Measurements from ENCODE around the gene GTF2IRD1. TPM values are rescaled to one million over a fixed set of nuclear protein-coding genes. Genes with fewer than 3 reads are reported as not detected.
"Not testable (repeated sequence)": the region's sequence is repeated elsewhere in the genome, so short reads cannot be mapped to it uniquely, and the experiment has no call there.

Gene GTF2IRD1
- total RNA-seq, 6 experiments from 2014 or later, result 19.7 to 24.6 (median 22.4) TPM

DNA sequence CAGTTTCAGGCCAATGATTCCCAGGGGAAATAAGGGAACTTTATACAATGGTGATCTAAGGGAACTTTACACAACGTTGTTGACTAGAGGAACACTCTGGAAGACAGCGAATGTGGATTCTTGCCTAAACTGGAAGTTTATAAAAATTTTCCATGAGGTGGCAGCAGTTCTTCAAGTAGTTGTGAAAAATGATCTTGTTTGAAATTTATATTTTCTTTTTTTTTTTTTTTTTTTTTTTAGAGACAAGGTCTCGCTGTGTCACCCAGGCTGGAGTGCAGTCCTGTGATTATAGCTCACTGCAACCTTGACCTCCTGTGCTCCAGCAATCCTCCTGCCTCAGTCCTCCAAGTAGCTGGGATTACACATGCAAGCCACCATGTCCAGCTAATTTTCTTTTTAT, 171.7 kb downstream of the GTF2IRD1 start:
- TF ChIP-seq, protein P1, sequence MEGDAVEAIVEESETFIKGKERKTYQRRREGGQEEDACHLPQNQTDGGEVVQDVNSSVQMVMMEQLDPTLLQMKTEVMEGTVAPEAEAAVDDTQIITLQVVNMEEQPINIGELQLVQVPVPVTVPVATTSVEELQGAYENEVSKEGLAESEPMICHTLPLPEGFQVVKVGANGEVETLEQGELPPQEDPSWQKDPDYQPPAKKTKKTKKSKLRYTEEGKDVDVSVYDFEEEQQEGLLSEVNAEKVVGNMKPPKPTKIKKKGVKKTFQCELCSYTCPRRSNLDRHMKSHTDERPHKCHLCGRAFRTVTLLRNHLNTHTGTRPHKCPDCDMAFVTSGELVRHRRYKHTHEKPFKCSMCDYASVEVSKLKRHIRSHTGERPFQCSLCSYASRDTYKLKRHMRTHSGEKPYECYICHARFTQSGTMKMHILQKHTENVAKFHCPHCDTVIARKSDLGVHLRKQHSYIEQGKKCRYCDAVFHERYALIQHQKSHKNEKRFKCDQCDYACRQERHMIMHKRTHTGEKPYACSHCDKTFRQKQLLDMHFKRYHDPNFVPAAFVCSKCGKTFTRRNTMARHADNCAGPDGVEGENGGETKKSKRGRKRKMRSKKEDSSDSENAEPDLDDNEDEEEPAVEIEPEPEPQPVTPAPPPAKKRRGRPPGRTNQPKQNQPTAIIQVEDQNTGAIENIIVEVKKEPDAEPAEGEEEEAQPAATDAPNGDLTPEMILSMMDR (IDR thresholded peaks at IDR 0.05), result peak; percentile 63
- peak; percentile 41 for DNase-seq
- H3K9me3 Mint-ChIP-seq, result no peaks in the 10 kb centered on the region
- no peak overlapping the region for H3K27ac Mint-ChIP-seq
- no peaks in the 10 kb centered on the region for H3K36me3 Mint-ChIP-seq (ENCODE audit: low read depth)
- H3K4me3 Mint-ChIP-seq, result no peak overlapping the region
- peaks cover 1% of the 10 kb centered on the region; the same call in 1 of the 2 replicates for H3K27me3 Mint-ChIP-seq (ENCODE audit: insufficient read depth)
- H3K4me1 Mint-ChIP-seq (ENCODE audit: low read depth), result 0 out of 2 replicates have a peak, but pooled peaks cover 6% of the 10 kb centered on the region

DNA sequence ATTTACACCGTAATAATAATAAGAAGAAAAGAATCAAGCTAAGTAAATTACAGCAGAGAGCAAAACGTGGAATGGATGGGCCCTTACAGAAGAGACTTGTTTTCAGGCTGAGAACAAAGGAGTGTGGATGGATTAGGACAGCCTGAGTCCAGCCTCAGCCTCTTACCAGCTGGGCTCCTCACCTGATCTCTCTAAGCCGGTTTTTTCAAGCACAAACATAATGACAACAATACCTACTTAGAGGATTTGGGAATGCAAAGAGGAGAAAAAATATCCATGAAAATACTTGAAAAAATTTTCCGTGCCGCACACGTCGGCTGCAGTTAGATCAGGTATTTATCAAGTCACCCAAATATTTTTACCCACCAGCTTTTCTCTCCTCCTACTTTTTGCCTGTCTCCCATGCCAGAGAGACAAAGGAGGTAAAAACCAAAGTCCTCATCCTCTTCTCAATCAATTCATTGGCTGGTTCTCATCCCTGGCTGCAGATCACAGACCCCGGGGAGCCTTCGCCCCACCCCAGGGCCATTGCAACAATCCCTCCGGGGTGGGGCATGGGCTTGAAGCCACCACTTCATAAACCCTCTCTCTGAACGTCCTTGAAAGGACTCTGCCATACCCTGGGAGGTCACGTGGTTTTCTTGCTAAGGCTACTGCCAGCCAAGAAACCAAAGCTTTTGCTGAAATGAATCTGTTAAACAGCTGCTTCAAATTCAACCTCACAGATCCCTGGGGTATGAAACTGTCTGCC, 174.1 kb downstream of the GTF2IRD1 start:
- Mint-ChIP-seq H3K4me1 (ENCODE audit: low read depth) (0 out of 2 replicates have a peak, but pooled peaks cover 6% of the 10 kb centered on the region), H3K27ac (no peak overlapping the region), H3K27me3 (ENCODE audit: insufficient read depth) (no peaks in the 10 kb centered on the region), H3K9me3 (no peaks in the 10 kb centered on the region), H3K36me3 (ENCODE audit: low read depth) (no peaks in the 10 kb centered on the region), H3K4me3 (no peak overlapping the region)
- DNase-seq, result no peak
- TF ChIP-seq, protein P1 (IDR thresholded peaks at IDR 0.05), result no peak

DNA sequence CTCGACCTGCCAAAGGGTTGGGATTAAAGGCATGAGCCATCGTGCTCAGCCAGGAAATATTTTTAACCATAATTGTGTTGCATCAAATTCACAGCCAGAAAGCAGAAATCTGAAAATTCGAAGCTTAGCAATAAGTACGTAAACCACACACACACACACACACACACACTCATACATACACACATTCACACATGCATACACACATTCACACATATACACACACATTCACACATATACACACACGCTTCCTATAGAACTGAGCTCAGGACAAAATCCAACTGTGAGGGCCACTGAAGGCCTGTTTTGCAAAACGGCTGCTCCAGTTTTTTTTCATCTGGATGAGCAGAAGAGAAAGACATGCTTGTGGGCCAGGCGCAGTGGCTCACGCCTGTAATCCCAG, 178.8 kb downstream of the GTF2IRD1 start:
- Mint-ChIP-seq H3K9me3 (no peaks in the 10 kb centered on the region), H3K4me1 (ENCODE audit: low read depth) (peaks cover 15% of the 10 kb centered on the region), H3K27me3 (ENCODE audit: insufficient read depth) (no peaks in the 10 kb centered on the region), H3K27ac (no peak overlapping the region), H3K4me3 (no peak overlapping the region), H3K36me3 (ENCODE audit: low read depth) (no peaks in the 10 kb centered on the region)
- no peak for DNase-seq
- TF ChIP-seq, protein P1 (IDR thresholded peaks at IDR 0.05), result no peak

DNA sequence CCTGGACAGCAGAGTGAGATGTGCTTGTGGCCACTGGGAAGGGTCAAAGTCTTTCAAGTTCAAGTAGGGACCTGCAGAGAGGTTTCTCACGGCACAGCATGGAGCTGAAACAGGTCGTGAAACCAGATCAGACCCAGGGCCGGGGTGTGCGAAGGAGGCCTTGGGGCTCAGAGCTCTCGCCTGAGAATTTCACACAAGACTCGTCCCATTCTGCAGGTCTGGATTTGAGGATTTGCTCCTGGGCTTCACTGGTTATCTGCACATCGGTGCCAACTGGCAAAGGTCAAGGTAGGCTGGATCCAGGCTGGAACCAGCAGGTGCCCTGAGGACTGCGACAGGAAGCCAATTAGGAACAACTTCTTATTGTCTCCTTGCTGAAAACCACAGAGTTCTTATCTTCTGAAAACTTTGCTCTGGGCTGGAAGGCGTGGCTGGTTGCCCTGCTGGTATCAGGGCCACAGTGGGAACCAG, 179.8 kb downstream of the GTF2IRD1 start:
- DNase-seq, result no peak
- TF ChIP-seq, protein P1 (IDR thresholded peaks at IDR 0.05), result no peak

DNA sequence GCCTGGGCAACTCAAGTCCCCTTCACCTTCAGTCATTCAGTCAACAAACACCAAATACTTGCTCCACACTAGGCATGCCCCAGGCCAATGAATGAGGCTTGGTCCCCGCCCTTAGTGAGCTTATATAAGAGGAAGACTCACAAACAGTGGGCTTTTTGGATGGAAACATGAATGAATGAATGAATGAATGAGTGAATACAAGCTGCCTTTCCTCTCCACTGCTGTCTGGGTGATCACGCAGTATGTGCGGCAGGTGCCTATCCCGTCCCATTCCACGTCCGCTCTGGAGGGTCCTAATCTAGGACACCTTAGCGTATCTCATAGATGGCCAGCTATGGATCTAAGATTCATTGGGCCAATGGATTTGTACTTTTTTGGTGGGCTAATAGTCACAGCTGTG, 184.0 kb downstream of the GTF2IRD1 start:
- peaks cover 2% of the 10 kb centered on the region; the same call in 1 of the 2 replicates for H3K27me3 Mint-ChIP-seq (ENCODE audit: insufficient read depth)
- TF ChIP-seq, protein P1 (IDR thresholded peaks at IDR 0.05), result no peak
- H3K4me3 Mint-ChIP-seq, result no peak overlapping the region
- DNase-seq, result no peak
- no peaks in the 10 kb centered on the region for H3K36me3 Mint-ChIP-seq (ENCODE audit: low read depth)
- H3K9me3 Mint-ChIP-seq, result no peaks in the 10 kb centered on the region
- H3K27ac Mint-ChIP-seq, result no peak overlapping the region
- peaks cover 15% of the 10 kb centered on the region for H3K4me1 Mint-ChIP-seq (ENCODE audit: low read depth)

More for the DNA sequence above, 179.8 kb downstream of the GTF2IRD1 start:
- Mint-ChIP-seq H3K4me1 (ENCODE audit: low read depth) (peaks cover 15% of the 10 kb centered on the region), H3K36me3 (ENCODE audit: low read depth) (no peaks in the 10 kb centered on the region), H3K27ac (no peak overlapping the region), H3K9me3 (no peaks in the 10 kb centered on the region), H3K4me3 (no peak overlapping the region), H3K27me3 (ENCODE audit: insufficient read depth) (no peaks in the 10 kb centered on the region)

DNA sequence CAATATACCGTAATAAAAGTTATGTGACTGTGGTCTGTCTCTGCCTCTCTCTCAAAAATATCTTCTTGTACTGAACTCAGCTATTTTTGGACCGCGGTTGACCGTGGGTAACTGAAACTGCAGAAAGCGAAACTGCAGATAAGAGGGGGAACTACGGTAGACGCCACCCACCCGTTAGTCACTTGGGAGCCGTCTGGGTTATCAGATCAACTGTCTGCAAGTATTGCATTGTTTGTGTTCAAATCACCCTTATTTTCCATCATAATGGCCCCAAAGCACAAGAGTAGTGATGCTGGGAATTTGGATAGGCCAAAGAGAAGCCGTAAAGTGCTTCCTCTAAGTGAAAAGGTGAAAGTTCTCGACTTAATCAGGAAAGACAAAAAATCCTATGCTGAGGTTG, 196.3 kb downstream of the GTF2IRD1 start:
- DNase-seq; H3K36me3 Mint-ChIP-seq (ENCODE audit: low read depth); H3K27ac Mint-ChIP-seq; H3K9me3 Mint-ChIP-seq; H3K4me1 Mint-ChIP-seq (ENCODE audit: low read depth); H3K27me3 Mint-ChIP-seq (ENCODE audit: insufficient read depth): not testable (repeated sequence)
- H3K4me3 Mint-ChIP-seq, result peak overlapping the region; percentile 77

DNA sequence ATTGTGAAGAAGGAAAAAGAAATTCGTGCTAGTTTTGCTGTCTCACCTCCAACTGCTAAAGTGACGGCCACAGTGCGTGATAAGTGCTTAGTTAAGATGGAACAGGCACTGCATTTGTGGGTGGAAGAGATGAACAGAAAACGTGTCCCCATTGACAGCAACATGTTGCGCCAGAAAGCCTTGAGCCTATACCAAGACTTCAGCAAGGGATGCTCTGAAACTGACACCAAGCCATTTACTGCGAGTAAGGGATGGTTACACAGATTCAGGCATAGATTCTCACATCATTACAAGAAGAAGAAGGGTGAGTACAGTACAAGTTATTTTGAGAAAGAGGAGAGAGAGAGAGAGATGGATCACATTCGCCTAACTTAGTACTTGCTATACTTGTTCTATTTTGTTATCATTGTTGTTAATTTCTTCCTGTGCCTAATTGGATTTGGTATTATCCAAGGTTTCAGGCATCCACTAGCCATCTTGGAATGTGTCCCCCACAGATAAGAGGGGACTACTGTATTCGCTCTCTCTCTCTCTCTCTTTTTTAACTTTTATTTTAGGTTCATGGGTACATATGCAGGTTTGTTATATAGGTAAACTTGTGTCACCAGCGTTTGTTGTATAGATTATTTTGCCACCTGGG, 196.9 kb downstream of the GTF2IRD1 start:
- DNase-seq; H3K36me3 Mint-ChIP-seq (ENCODE audit: low read depth): not testable (repeated sequence)

DNA sequence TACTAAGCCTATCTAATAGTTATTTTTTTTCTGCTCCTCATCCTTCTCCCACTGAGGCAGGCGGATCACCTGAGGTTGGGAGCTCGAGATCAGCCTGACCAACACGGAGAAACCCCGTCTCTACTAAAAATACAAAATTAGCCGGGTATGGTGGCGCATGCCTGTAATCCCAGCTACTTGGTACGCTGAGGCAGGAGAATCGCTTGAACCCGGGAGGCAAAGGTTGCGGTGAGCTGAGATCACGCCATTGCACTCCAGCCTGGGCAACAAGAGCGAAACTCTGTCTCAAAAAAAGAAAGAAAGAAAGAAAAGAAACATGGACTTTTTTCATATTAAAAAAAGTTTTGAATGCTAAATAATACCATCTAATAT, 197.4 kb downstream of the GTF2IRD1 start:
- H3K36me3 Mint-ChIP-seq (ENCODE audit: low read depth); DNase-seq; H3K27ac Mint-ChIP-seq; H3K9me3 Mint-ChIP-seq; H3K27me3 Mint-ChIP-seq (ENCODE audit: insufficient read depth); H3K4me3 Mint-ChIP-seq: not testable (repeated sequence)
- H3K4me1 Mint-ChIP-seq (ENCODE audit: low read depth), result peaks cover 19% of the 10 kb centered on the region

More for the DNA sequence above, 196.9 kb downstream of the GTF2IRD1 start:
- not testable (repeated sequence) for H3K27me3 Mint-ChIP-seq (ENCODE audit: insufficient read depth); H3K9me3 Mint-ChIP-seq; H3K4me3 Mint-ChIP-seq; H3K27ac Mint-ChIP-seq
- H3K4me1 Mint-ChIP-seq (ENCODE audit: low read depth), result peaks cover 14% of the 10 kb centered on the region
